GM12892 (cell line): ENCODE results near the gene RNF133.

Experiments
- POLR2A ChIP-seq: IDR thresholded peaks from 2 replicates; pipeline ENCODE4 v1.6.1; 2011; ENCODE audit warnings: low read depth, low read length, control low read depth
- POLR2AphosphoS5 ChIP-seq: IDR thresholded peaks from 2 replicates; pipeline ENCODE4 v1.6.1; 2011; ENCODE audit warnings: low read depth, low read length, control low read depth
- TAF1 ChIP-seq: IDR thresholded peaks from 2 replicates; pipeline ENCODE4 v1.6.1; 2011; ENCODE audit warnings: low read depth, mild to moderate bottlenecking, control low read depth, low read length, borderline replicate concordance

DNA sequence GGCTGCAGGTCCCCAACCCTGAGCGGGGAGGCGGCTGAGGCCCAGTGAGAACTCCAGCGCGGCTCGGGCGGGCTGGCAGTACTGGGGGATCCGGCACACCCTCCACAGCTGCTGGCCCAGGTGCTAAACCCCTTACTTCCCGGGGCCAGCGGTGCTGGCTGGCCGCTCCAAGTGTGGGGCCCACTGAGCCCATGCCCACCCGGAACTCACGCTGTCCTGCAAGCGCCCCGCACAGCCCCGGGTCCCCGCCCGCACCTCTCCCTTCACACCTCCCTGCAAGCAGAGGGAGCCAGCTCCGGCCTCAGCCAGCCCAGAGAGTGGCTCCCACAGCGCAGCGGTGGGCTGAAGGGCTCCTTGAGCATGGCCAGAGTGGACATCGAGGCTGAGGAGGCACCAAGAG lies 25.0 kb downstream of the RNF133 start:
- TF ChIP-seq POLR2A: no peak
- no peak for TF ChIP-seq POLR2AphosphoS5
- TF ChIP-seq TAF1: no peak
